WTC11 (cell line): ENCODE measurements around the gene KAT7.

ENCODE experiments used
- CTCF ChIP-seq: fragments of 200-600 bp; IDR thresholded peaks from 2 replicates; pipeline ENCODE4 v1.8.0; 2022; ENCODE audit warnings: antibody characterized with exemption
- ESRRA ChIP-seq: sonication (generic); formaldehyde crosslinking; IDR thresholded peaks from 2 replicates; pipeline ENCODE4 v1.8.1; 2022; ENCODE audit warnings: mild to moderate bottlenecking, missing genetic modification reagents, borderline replicate concordance
- FOXK1 ChIP-seq: sonication (generic); formaldehyde crosslinking; IDR thresholded peaks from 2 replicates; pipeline ENCODE4 v1.8.0; 2022; ENCODE audit warnings: mild to moderate bottlenecking, moderate library complexity, missing genetic modification reagents
- GABPB1 ChIP-seq: sonication (generic); formaldehyde crosslinking; IDR thresholded peaks from 2 replicates; pipeline ENCODE4 v1.8.1; 2023; ENCODE audit warnings: mild to moderate bottlenecking, missing genetic modification reagents
- GTF2I ChIP-seq: fragments of 250-450 bp; sonication (Bioruptor Pico); conservative IDR thresholded peaks from 2 replicates; pipeline ENCODE4 v1.4.0; 2021; ENCODE audit warnings: mild to moderate bottlenecking
- MAX ChIP-seq: sonication (generic); formaldehyde crosslinking; IDR thresholded peaks from 2 replicates; pipeline ENCODE4 v1.8.0; 2022; ENCODE audit warnings: mild to moderate bottlenecking, missing genetic modification reagents
- MXD4 ChIP-seq: fragments of 250-450 bp; sonication (Bioruptor Pico); IDR thresholded peaks from 2 replicates; pipeline ENCODE4 v1.8.0; 2021; ENCODE audit warnings: mild to moderate bottlenecking, moderate library complexity, borderline replicate concordance
- NFYB ChIP-seq: sonication (generic); formaldehyde crosslinking; conservative IDR thresholded peaks from 2 replicates; pipeline ENCODE4 v1.8.0; 2022; ENCODE audit warnings: low read depth, missing genetic modification reagents
- NR1H2 ChIP-seq: sonication (generic); formaldehyde crosslinking; IDR thresholded peaks from 2 replicates; pipeline ENCODE4 v1.9.0; 2021; ENCODE audit warnings: mild to moderate bottlenecking, moderate library complexity, missing genetic modification reagents
- TEAD4 ChIP-seq: sonication (generic); formaldehyde crosslinking; IDR thresholded peaks from 2 replicates; pipeline ENCODE4 v1.8.0; 2022; ENCODE audit warnings: mild to moderate bottlenecking, missing genetic modification reagents
- ZBTB21 ChIP-seq: sonication (generic); formaldehyde crosslinking; IDR thresholded peaks from 2 replicates; pipeline ENCODE4 v1.8.1; 2023; ENCODE audit warnings: mild to moderate bottlenecking, missing genetic modification reagents, borderline replicate concordance
- ZNF281 ChIP-seq: sonication (generic); formaldehyde crosslinking; IDR thresholded peaks from 2 replicates; pipeline ENCODE4 v1.8.0; 2023; ENCODE audit warnings: mild to moderate bottlenecking, missing genetic modification reagents

- TF ChIP-seq ZBTB21 (no peak), CTCF (no peak), GTF2I (CRISPR knock-in tag) (no peak), FOXK1 (CRISPR knock-in tag) (no peak), TEAD4 (CRISPR knock-in tag) (no peak), ZNF281 (CRISPR knock-in tag) (no peak), NFYB (no peak), MAX (CRISPR knock-in tag) (no peak), GABPB1 (CRISPR knock-in tag) (no peak), MXD4 (CRISPR knock-in tag) (no peak), NR1H2 (CRISPR knock-in tag) (no peak), ESRRA (CRISPR knock-in tag) (no peak)
These were observed 48.7 kb upstream of the KAT7 start for GRCh38 chr17:49739641-49740271.
